H1 (cell line): ENCODE measurements around the gene SH3GL1. TPM values are rescaled to one million over a fixed set of nuclear protein-coding genes. Genes with fewer than 3 reads are reported as not detected.

Source experiments
- CTCF ChIA-PET: fragments of 300-600 bp; sonication (Branson Sonifier 250); formaldehyde crosslinking; loops from one replicate; lab custom pipeline; 2021; ENCODE audit not compliant: partially characterized antibody; lab: Charles Lee
- POLR2A ChIA-PET: fragments of 300-600 bp; sonication (Branson Sonifier 250); formaldehyde crosslinking; loops from one replicate; lab custom pipeline; 2021; ENCODE audit warnings: inconsistent platforms; ENCODE audit not compliant: partially characterized antibody; lab: Charles Lee
- DNase-seq, 2 experiments: peaks; one replicate each; pipeline versions ENCODE4 v3.0.0 to v3.0.0-alpha.2; 2010 to 2022; ENCODE audit warnings: low spot score in 2 of 2, low read depth in 1 of 2, mixed read lengths in 1 of 2
- FAIRE-seq: peaks from 2 replicates; lab custom pipeline; 2011; peaks lifted over from hg19 to GRCh38; lab: Jason Lieb, UNC
- H2AFZ ChIP-seq: 2 replicates; pipeline ENCODE4 v1.8.1; 2012; ENCODE audit warnings: low read length, inconsistent platforms
- H2AK5ac ChIP-seq: 2 replicates; pipeline ENCODE4 v1.6.1; 2013; ENCODE audit warnings: low read depth, low read length
- H2BK120ac ChIP-seq: replicated peaks from 2 replicates; pipeline ENCODE3; 2013; ENCODE audit warnings: low read depth, low read length, inconsistent platforms
- H2BK12ac ChIP-seq: 2 replicates; pipeline ENCODE4 v1.6.1; 2013; ENCODE audit warnings: low read depth, low read length
- H2BK15ac ChIP-seq: 2 replicates; pipeline ENCODE4 v1.6.1; 2013; ENCODE audit warnings: low read length
- H2BK20ac ChIP-seq: 2 replicates; pipeline ENCODE4 v1.6.1; 2013; ENCODE audit warnings: low read length
- H2BK5ac ChIP-seq: 2 replicates; pipeline ENCODE4 v1.6.1; 2013; ENCODE audit warnings: low read depth, low read length
- H3K14ac ChIP-seq: 2 replicates; pipeline ENCODE4 v1.6.1; 2013; ENCODE audit warnings: inconsistent platforms; ENCODE audit not compliant: insufficient read length
- H3K18ac ChIP-seq: 2 replicates; pipeline ENCODE4 v1.6.1; 2013; ENCODE audit warnings: low read length; ENCODE audit errors: extremely low read depth
- H3K23ac ChIP-seq: 2 replicates; pipeline ENCODE4 v1.6.1; 2013; ENCODE audit warnings: inconsistent platforms; ENCODE audit not compliant: insufficient read length
- H3K23me2 ChIP-seq: 2 replicates; pipeline ENCODE4 v1.6.1; 2013; ENCODE audit warnings: low read depth, low read length
- H3K27ac ChIP-seq: 2 replicates; pipeline ENCODE4 v1.6.1; 2011; ENCODE audit warnings: low read depth, low read length, inconsistent platforms
- H3K27me3 ChIP-seq, 4 experiments: replicated peaks in 1 of 4; 1 replicate in 1 of 4; 2 replicates in 3 of 4; pipeline versions ENCODE4 v1.6.1 to v1.8.1; 2011 to 2013; ENCODE audit warnings: low read length in 3 of 4, mild to moderate bottlenecking in 3 of 4, inconsistent platforms in 2 of 4, mixed read lengths in 2 of 4, moderate library complexity in 1 of 4; ENCODE audit not compliant: control insufficient read depth in 3 of 4, insufficient read depth in 3 of 4; ENCODE audit errors: extremely low read depth in 1 of 4
- H3K36me3 ChIP-seq, 4 experiments: 2 replicates each; pipeline versions ENCODE4 v1.6.1 to v1.8.1; 2011 to 2013; ENCODE audit warnings: mild to moderate bottlenecking in 4 of 4, low read length in 3 of 4, moderate library complexity in 2 of 4, control low read depth in 1 of 4, inconsistent platforms in 1 of 4; ENCODE audit not compliant: insufficient read depth in 4 of 4, control insufficient read depth in 2 of 4
- H3K4ac ChIP-seq: replicated peaks from 2 replicates; pipeline ENCODE3; 2013; ENCODE audit warnings: low read length, low read depth, mixed read lengths, inconsistent platforms; ENCODE audit not compliant: insufficient read length
- H3K4me1 ChIP-seq, 4 experiments: replicated peaks in 1 of 4; 1 replicate in 1 of 4; 2 replicates in 3 of 4; pipeline versions ENCODE4 v1.6.1 to v1.8.1; 2011 to 2013; ENCODE audit warnings: low read length in 3 of 4, inconsistent platforms in 2 of 4, mixed read lengths in 1 of 4; ENCODE audit not compliant: insufficient read depth in 4 of 4, control insufficient read depth in 3 of 4
- H3K4me2 ChIP-seq, 2 experiments: 2 replicates each; pipeline versions ENCODE4 v1.6.1 to v1.8.1; 2011 to 2013; ENCODE audit warnings: low read depth in 2 of 2, low read length in 2 of 2, control low read depth in 1 of 2, inconsistent platforms in 1 of 2, mild to moderate bottlenecking in 1 of 2; ENCODE audit not compliant: insufficient read depth in 1 of 2
- H3K4me3 ChIP-seq, 4 experiments: fragments of 200-600, 300-600 bp in 1 of 4; sonication (generic), shearing (Covaris generic), sonication (Bioruptor Twin) in 1 of 4; 2 replicates each; pipeline versions ENCODE4 v1.5.1 to v1.8.1; 2011 to 2016; ENCODE audit warnings: low read length in 4 of 4, low read depth in 3 of 4, control low read depth in 2 of 4, inconsistent platforms in 2 of 4, mild to moderate bottlenecking in 2 of 4, mixed read lengths in 1 of 4, moderate library complexity in 1 of 4; ENCODE audit not compliant: insufficient read depth in 2 of 4; ENCODE audit errors: extremely low read depth in 1 of 4
- H3K56ac ChIP-seq: replicated peaks from 2 replicates; pipeline ENCODE3; 2013; ENCODE audit warnings: low read depth, mild to moderate bottlenecking, mixed read lengths, low read length, inconsistent platforms; ENCODE audit not compliant: insufficient read length
- H3K79me1 ChIP-seq: 2 replicates; pipeline ENCODE4 v1.6.1; 2013; ENCODE audit warnings: low read depth, low read length, control low read depth
- H3K79me2 ChIP-seq, 2 experiments: 2 replicates each; pipeline versions ENCODE4 v1.6.1 to v1.8.1; 2012 to 2013; ENCODE audit warnings: low read length in 2 of 2, mild to moderate bottlenecking in 2 of 2, inconsistent platforms in 1 of 2; ENCODE audit not compliant: insufficient read depth in 2 of 2, control insufficient read depth in 1 of 2
- H3K9ac ChIP-seq, 4 experiments: replicated peaks in 1 of 4; 1 replicate in 1 of 4; 2 replicates in 3 of 4; pipeline versions ENCODE4 v1.6.1 to v1.8.1; 2011 to 2013; ENCODE audit warnings: low read depth in 3 of 4, low read length in 3 of 4, control low read depth in 2 of 4, mild to moderate bottlenecking in 2 of 4, moderate library complexity in 2 of 4, inconsistent platforms in 1 of 4; ENCODE audit errors: extremely low read depth in 1 of 4
- H3K9me3 ChIP-seq, 2 experiments: 2 replicates each; pipeline versions ENCODE4 v1.6.1 to v1.8.1; 2012 to 2013; ENCODE audit warnings: mild to moderate bottlenecking in 2 of 2, moderate library complexity in 2 of 2, control low read depth in 1 of 2, inconsistent platforms in 1 of 2, low read depth in 1 of 2, low read length in 1 of 2, mixed read lengths in 1 of 2; ENCODE audit not compliant: insufficient read depth in 2 of 2
- H4K20me1 ChIP-seq, 2 experiments: replicated peaks in 1 of 2; 2 replicates each; pipeline versions ENCODE3 to v1.8.1; 2011 to 2013; ENCODE audit warnings: inconsistent platforms in 2 of 2, low read length in 2 of 2, mild to moderate bottlenecking in 1 of 2; ENCODE audit not compliant: insufficient read depth in 2 of 2, control insufficient read depth in 1 of 2
- H4K5ac ChIP-seq: 2 replicates; pipeline ENCODE4 v1.6.1; 2013; ENCODE audit warnings: low read length, low read depth, mixed read lengths, inconsistent platforms; ENCODE audit not compliant: insufficient read length
- H4K8ac ChIP-seq: 2 replicates; pipeline ENCODE4 v1.8.0; 2013; ENCODE audit warnings: mild to moderate bottlenecking, moderate library complexity, low read length, inconsistent platforms; ENCODE audit not compliant: insufficient read depth; ENCODE audit errors: extremely low read depth
- H4K91ac ChIP-seq: replicated peaks from 2 replicates; pipeline ENCODE3; 2013; ENCODE audit warnings: low read length, mixed read lengths, inconsistent platforms; ENCODE audit not compliant: insufficient read length
- BACH1 ChIP-seq: IDR thresholded peaks from 2 replicates; pipeline ENCODE4 v1.6.1; 2012; ENCODE audit warnings: low read length, improper control_type of control experiment
- CBX8 ChIP-seq: fragments of 300-800, 300-1000 bp; sonication (generic); IDR thresholded peaks from 2 replicates; pipeline ENCODE4 v1.7.1; 2016; ENCODE audit warnings: low read depth, low read length, borderline replicate concordance
- EP300 ChIP-seq, 2 experiments: IDR thresholded peaks; 1 replicate in 1 of 2; 2 replicates in 1 of 2; pipeline ENCODE4 v1.6.1; 2011 to 2012; ENCODE audit warnings: low read depth in 2 of 2, low read length in 2 of 2, mild to moderate bottlenecking in 2 of 2, borderline replicate concordance in 1 of 2, inconsistent platforms in 1 of 2, moderate library complexity in 1 of 2
- MAX ChIP-seq: IDR thresholded peaks from 2 replicates; pipeline ENCODE4 v1.6.1; 2012; ENCODE audit warnings: inconsistent platforms
- SIRT6 ChIP-seq: IDR thresholded peaks from one replicate; pipeline ENCODE4 v1.7.1; 2012; ENCODE audit warnings: low read length, inconsistent platforms
- SIX5 ChIP-seq: IDR thresholded peaks from 2 replicates; pipeline ENCODE4 v1.6.1; 2011; ENCODE audit warnings: mild to moderate bottlenecking, low read depth, low read length
- SP4 ChIP-seq: IDR thresholded peaks from 2 replicates; pipeline ENCODE4 v1.6.1; 2012; ENCODE audit warnings: low read length, inconsistent platforms
- SUZ12 ChIP-seq: fragments of 200-600 bp; sonication (generic); IDR thresholded peaks from 2 replicates; pipeline ENCODE4 v1.6.1; 2012; ENCODE audit warnings: mild to moderate bottlenecking, inconsistent platforms, low read length, moderate library complexity, mixed read lengths
- TCF12 ChIP-seq: IDR thresholded peaks from 2 replicates; pipeline ENCODE4 v1.6.1; 2011; ENCODE audit warnings: low read depth, mild to moderate bottlenecking, low read length
- YY1 ChIP-seq: IDR thresholded peaks from 2 replicates; pipeline ENCODE4 v1.6.1; 2011; ENCODE audit warnings: low read depth, mild to moderate bottlenecking, low read length
- WGBS, 2 experiments: shearing (Covaris generic) in 1 of 2; methylation state at CpG; one replicate each; pipeline versions ENCODE4 v1.1.6 to v1.1.7; 2013 to 2015; ENCODE audit warnings: low lambda C conversion rate in 2 of 2, mixed read lengths in 2 of 2, inconsistent platforms in 1 of 2, low coverage in 1 of 2, missing lambda C conversion rate in 1 of 2; ENCODE audit not compliant: insufficient replicate concordance in 2 of 2, insufficient coverage in 1 of 2, insufficient read length in 1 of 2; ENCODE audit errors: extremely low coverage in 1 of 2, missing lambda C conversion rate in 1 of 2; 5-methylcytosine and 5-hydroxymethylcytosine counted together
- polyA plus RNA-seq, 7 experiments: library from polyadenylated mRNA; depleted of rRNA in 3 of 7; stranded (reverse) in 5 of 7; unstranded in 2 of 7; fragments of >200 nt in 5 of 7; fragments of 200-250 nt in 2 of 7; gene quantifications; 1 replicate in 5 of 7; 2 replicates in 1 of 7; 4 replicates in 1 of 7; pipeline versions ENCODE4 v1.2.1 to v1.2.3, GENCODE V29; 2011 to 2013; ENCODE audit warnings: missing spikeins in 2 of 7, mixed read lengths in 2 of 7
- total RNA-seq: library from RNA; stranded (reverse); fragmentation: NEBNext Ultra II Directional; extraction: Animal tissue kit (Norgen Biotek cat#: 25700); gene quantifications from 2 replicates; pipeline ENCODE4 v1.2.1, GENCODE V29; 2021

SH3GL1 gene
- total and polyA plus RNA-seq, 2 of the 8 experiments (the other 6 are each of a cell fraction or from before 2014, with no cell fraction given) = 81.5 to 102 TPM

- no peak overlapping the region for H3K4ac ChIP-seq
- no peak overlapping the region for H3K4me2 ChIP-seq
- H2BK120ac ChIP-seq = no peak overlapping the region
- H3K23ac ChIP-seq = no peak overlapping the region
- H3K56ac ChIP-seq = no peak overlapping the region
- no peak overlapping the region; the same call in 1 of the 2 replicates for H3K27ac ChIP-seq
- peaks cover 0 to 12% (median 2%) of the 10 kb centered on the region in 4 experiments; a peak in 2 of 7 replicates for H3K4me1 ChIP-seq
- H3K18ac ChIP-seq = no peak overlapping the region
- peak overlapping the region; percentile 52; the same call in 1 of the 2 replicates for H2BK5ac ChIP-seq
- no peak overlapping the region for H4K5ac ChIP-seq
- peaks cover 4 to 17% of the 10 kb centered on the region in 2 experiments for H4K20me1 ChIP-seq
- H2AFZ ChIP-seq = no peak overlapping the region
- no peak overlapping the region for H2BK12ac ChIP-seq
- ChIA-PET POLR2A (interaction anchor here (0.6 to 13.0 kb wide), 7 partner anchors 8 to 122 kb away, joined by 3 to 72 read pairs (median 4); partner anchors contain the start of gene MPND), CTCF (interaction anchor here (0.6 to 2.0 kb wide), 6 partner anchors 28 to 164 kb away, joined by 3 to 4 read pairs (median 4); no protein-coding TSS in a partner anchor)
- peaks cover 3 to 16% (median 12%) of the 10 kb centered on the region in 4 experiments; a peak in 6 of 8 replicates for H3K36me3 ChIP-seq
- H4K91ac ChIP-seq = no peak overlapping the region
- no peak overlapping the region for H3K9ac ChIP-seq
- FAIRE-seq (no peak), DNase-seq (no peak)
- H3K27me3 ChIP-seq = no peaks in the 10 kb centered on the region
- no peaks in the 10 kb centered on the region for H3K79me2 ChIP-seq
- H3K4me3 ChIP-seq = no peak overlapping the region
- H2AK5ac ChIP-seq = no peak overlapping the region
- H3K14ac ChIP-seq = no peak overlapping the region
- 97% methylated on average over 9 of the region's 9 CpGs; no CpG with 5 or more reads in 1 of the 2 experiments for WGBS, 2 experiments
- TF ChIP-seq EP300 (IDR thresholded peaks at IDR 0.05; ENCODE audit: borderline replicate concordance in 1 of 2, low read depth in 2 of 2, low read length in 2 of 2) (no peak), SIX5 (no peak), BACH1 (no peak), MAX (no peak), SP4 (no peak), YY1 (no peak), TCF12 (no peak), CBX8 (no peak), SIRT6 (no peak), SUZ12 (no peak)
- H2BK15ac ChIP-seq = no peak overlapping the region
- no peak overlapping the region for H2BK20ac ChIP-seq
- no peaks in the 10 kb centered on the region for H3K79me1 ChIP-seq
- H3K9me3 ChIP-seq = no peaks in the 10 kb centered on the region
- no peak overlapping the region for H4K8ac ChIP-seq
- no peaks in the 10 kb centered on the region for H3K23me2 ChIP-seq
These were observed 40.2 kb downstream of the SH3GL1 start for GRCh38 chr19:4360081-4360569.
